ENCODE data around the gene RAET1L.

The RAET1L gene

GRCh38 chr6:150038202-150039062 is 13.1 kb upstream of the RAET1L start:
- in situ Hi-C loops (cut with MboI; ENCODE audit: low pct_unique_long_range_greater_than_20kb, low sequenced_read_pairs, unreplicated experiment): no loop called here
- DNase-seq (ENCODE audit: low spot score): no peak
- no peak for TF ChIP-seq CTCF (IDR thresholded peaks at IDR 0.05; ENCODE audit: extremely low read depth, insufficient read depth, missing control alignments)

GRCh38 chr6:150037526-150038201 is 12.3 kb upstream of the RAET1L start:
- no peak for TF ChIP-seq CTCF (IDR thresholded peaks at IDR 0.05; ENCODE audit: extremely low read depth, insufficient read depth, missing control alignments)
- no peak for DNase-seq (ENCODE audit: low spot score)
- in situ Hi-C loops (cut with MboI; ENCODE audit: low pct_unique_long_range_greater_than_20kb, low sequenced_read_pairs, unreplicated experiment): no loop called here

GRCh38 chr6:150036081-150036480 is 10.7 kb upstream of the RAET1L start:
- no peak for TF ChIP-seq CTCF (IDR thresholded peaks at IDR 0.05; ENCODE audit: extremely low read depth, insufficient read depth, missing control alignments)
- DNase-seq (ENCODE audit: low spot score): no peak
- in situ Hi-C loops (cut with MboI; ENCODE audit: low pct_unique_long_range_greater_than_20kb, low sequenced_read_pairs, unreplicated experiment): no loop called here

GRCh38 chr6:150033207-150033771 is 8.0 kb upstream of the RAET1L start:
- TF ChIP-seq CTCF (IDR thresholded peaks at IDR 0.05; ENCODE audit: extremely low read depth, insufficient read depth, missing control alignments): no peak
- DNase-seq (ENCODE audit: low spot score): no peak
- in situ Hi-C loops (cut with MboI; ENCODE audit: low pct_unique_long_range_greater_than_20kb, low sequenced_read_pairs, unreplicated experiment): no loop called here

GRCh38 chr6:150032598-150032997 is 7.3 kb upstream of the RAET1L start:
- no peak for DNase-seq (ENCODE audit: low spot score)
- in situ Hi-C loops (cut with MboI; ENCODE audit: low pct_unique_long_range_greater_than_20kb, low sequenced_read_pairs, unreplicated experiment): no loop called here
- TF ChIP-seq CTCF (IDR thresholded peaks at IDR 0.05; ENCODE audit: extremely low read depth, insufficient read depth, missing control alignments): no peak

GRCh38 chr6:150030611-150031010 is 5.3 kb upstream of the RAET1L start:
- in situ Hi-C loops (cut with MboI; ENCODE audit: low pct_unique_long_range_greater_than_20kb, low sequenced_read_pairs, unreplicated experiment): no loop called here
- DNase-seq (ENCODE audit: low spot score): no peak
- TF ChIP-seq CTCF (IDR thresholded peaks at IDR 0.05; ENCODE audit: extremely low read depth, insufficient read depth, missing control alignments): no peak
